HepG2 (cell line): ENCODE results near the gene FAM193A. TPM values are rescaled to one million over a fixed set of nuclear protein-coding genes. Genes with fewer than 3 reads are reported as not detected.

ENCODE experiments used
- ATAC-seq: fragments of 200-7000 bp; cut with Tn5 transposase; 3 replicates; pipeline ENCODE4 v1.9.1; 2020; ENCODE audit warnings: mild to moderate bottlenecking, moderate library complexity
- BruUV-seq: library from RNA; stranded (reverse); fragments of 400-500 nt; replicated peaks from 2 replicates; lab custom pipeline; 2021; lab: Mats Ljungman, UMichigan
- CTCF ChIA-PET: fragments of 300-600 bp; formaldehyde crosslinking; extraction: SDS; loops from one replicate; lab custom pipeline; 2021; ENCODE audit warnings: low total read pairs, inconsistent platforms, low intra/inter-chr PET ratio; lab: Yijun Ruan, JAX
- POLR2A ChIA-PET: fragments of 350-600 bp; sonication (Branson Sonifier 250); formaldehyde crosslinking; loops from one replicate; lab custom pipeline; 2020; ENCODE audit warnings: antibody characterized with exemption, inconsistent platforms; lab: Yijun Ruan, JAX
- DNase-seq: peaks from one replicate; pipeline ENCODE4 v3.0.0-alpha.2; 2015; ENCODE audit warnings: low spot score
- FAIRE-seq: peaks from 3 replicates; lab custom pipeline; 2011; peaks lifted over from hg19 to GRCh38; lab: Jason Lieb, UNC
- H2AFZ ChIP-seq: one replicate; pipeline ENCODE4 v1.6.1; 2011; ENCODE audit warnings: low read length, inconsistent platforms
- H3K27ac ChIP-seq: fragments of 300-600 bp; 3 replicates; pipeline ENCODE4 v1.8.0; 2011; ENCODE audit warnings: mixed run types, mild to moderate bottlenecking, mixed read lengths, low read length, inconsistent platforms; ENCODE audit not compliant: insufficient read depth; ENCODE audit errors: extremely low read length
- H3K27me3 ChIP-seq, 2 experiments: fragments of 200-600 bp in 1 of 2; 2 replicates in 1 of 2; 3 replicates in 1 of 2; pipeline versions ENCODE4 v1.6.0 to v1.8.0; 2011; ENCODE audit warnings: low read length in 2 of 2, mild to moderate bottlenecking in 2 of 2, moderate library complexity in 2 of 2, inconsistent platforms in 1 of 2; ENCODE audit not compliant: insufficient read depth in 2 of 2, control insufficient read depth in 1 of 2
- H3K36me3 ChIP-seq, 2 experiments: fragments of 200-600 bp in 1 of 2; replicated peaks in 1 of 2; 2 replicates in 1 of 2; 3 replicates in 1 of 2; pipeline versions ENCODE4 v1.5.1 to v1.8.0; 2011; ENCODE audit warnings: low read length in 2 of 2, inconsistent platforms in 1 of 2; ENCODE audit not compliant: insufficient read depth in 2 of 2, control insufficient read depth in 1 of 2
- H3K4me1 ChIP-seq: 2 replicates; pipeline ENCODE4 v1.5.1; 2012; ENCODE audit warnings: low read length, inconsistent platforms; ENCODE audit not compliant: insufficient read depth
- H3K4me2 ChIP-seq: 2 replicates; pipeline ENCODE4 v1.6.0; 2011; ENCODE audit warnings: low read depth, low read length, inconsistent platforms
- H3K4me3 ChIP-seq, 3 experiments: fragments of 200-600 bp in 1 of 3; sonication (generic), shearing (Covaris generic) in 1 of 3; replicated peaks in 1 of 3; 2 replicates each; pipeline ENCODE4 v1.5.1; 2011 to 2016; ENCODE audit warnings: low read length in 3 of 3, inconsistent platforms in 2 of 3, low read depth in 2 of 3, mild to moderate bottlenecking in 2 of 3, control low read depth in 1 of 3, mixed read lengths in 1 of 3; ENCODE audit not compliant: insufficient read depth in 1 of 3
- H3K79me2 ChIP-seq: one replicate; pipeline ENCODE4 v1.6.1; 2011; ENCODE audit warnings: low read length, inconsistent platforms; ENCODE audit not compliant: insufficient read depth
- H3K9ac ChIP-seq: 2 replicates; pipeline ENCODE4 v1.6.0; 2011; ENCODE audit warnings: mild to moderate bottlenecking, low read depth, low read length, inconsistent platforms; ENCODE audit not compliant: insufficient read depth
- H3K9me3 ChIP-seq: 2 replicates; pipeline ENCODE4 v1.5.1; 2012; ENCODE audit warnings: mild to moderate bottlenecking, low read length
- H4K20me1 ChIP-seq: 2 replicates; pipeline ENCODE4 v1.6.0; 2011; ENCODE audit warnings: inconsistent platforms, mild to moderate bottlenecking, low read length, moderate library complexity; ENCODE audit not compliant: insufficient read depth
- AGO2 ChIP-seq: fragments of 200-400 bp; formaldehyde crosslinking; optimal IDR thresholded peaks from 2 replicates; pipeline ENCODE3; 2017; ENCODE audit warnings: mild to moderate bottlenecking, low read depth, low read length, moderate library complexity
- ZNF710 ChIP-seq: sonication (generic); formaldehyde crosslinking; IDR thresholded peaks from 2 replicates; pipeline ENCODE4 v1.5.0; 2020; ENCODE audit warnings: mild to moderate bottlenecking, missing genetic modification reagents, borderline replicate concordance
- WGBS: methylation state at CpG from one replicate; pipeline ENCODE4 v1.1.6; 2017; ENCODE audit warnings: low lambda C conversion rate; 5-methylcytosine and 5-hydroxymethylcytosine counted together
- in situ Hi-C: cut with HindIII; loops from 2 replicates; pipeline ENCODE4 v1.10.0; 2017; ENCODE audit warnings: low pct_unique_long_range_greater_than_20kb; ENCODE audit not compliant: extremely low pct_ligation_motif_present
- intact Hi-C: fragments of 100-400 bp; cut with micrococcal nuclease; formaldehyde crosslinking; loops from one replicate; pipeline ENCODE4 v1.10.0; 2022; ENCODE audit not compliant: unreplicated experiment
- polyA plus RNA-seq, 8 experiments: library from polyadenylated mRNA; depleted of rRNA in 3 of 8; stranded (reverse) in 7 of 8; unstranded in 1 of 8; fragments of >200 nt; fragmentation: Illumina TruSeq in 4 of 8; extraction: Trizol in 4 of 8; gene quantifications; 2 replicates each; pipeline versions ENCODE4 v1.2.1 to v1.2.3, GENCODE V29; 2011 to 2016; ENCODE audit warnings: low read depth in 4 of 8, missing spikeins in 1 of 8, mixed read lengths in 1 of 8; ENCODE audit not compliant: insufficient read depth in 1 of 8
- total RNA-seq, 5 experiments: library from RNA; depleted of rRNA; stranded (reverse); fragments of >200 nt; fragmentation: Illumina TruSeq; extraction: Trizol; gene quantifications; 2 replicates each; pipeline ENCODE4 v1.2.3, GENCODE V29; 2016; ENCODE audit warnings: low read depth in 1 of 5

FAM193A gene
- total and polyA plus RNA-seq, 2 of the 13 experiments (the other 11 are each of a cell fraction or from before 2014, with no cell fraction given) = 5.7 to 8.7 TPM

DNA sequence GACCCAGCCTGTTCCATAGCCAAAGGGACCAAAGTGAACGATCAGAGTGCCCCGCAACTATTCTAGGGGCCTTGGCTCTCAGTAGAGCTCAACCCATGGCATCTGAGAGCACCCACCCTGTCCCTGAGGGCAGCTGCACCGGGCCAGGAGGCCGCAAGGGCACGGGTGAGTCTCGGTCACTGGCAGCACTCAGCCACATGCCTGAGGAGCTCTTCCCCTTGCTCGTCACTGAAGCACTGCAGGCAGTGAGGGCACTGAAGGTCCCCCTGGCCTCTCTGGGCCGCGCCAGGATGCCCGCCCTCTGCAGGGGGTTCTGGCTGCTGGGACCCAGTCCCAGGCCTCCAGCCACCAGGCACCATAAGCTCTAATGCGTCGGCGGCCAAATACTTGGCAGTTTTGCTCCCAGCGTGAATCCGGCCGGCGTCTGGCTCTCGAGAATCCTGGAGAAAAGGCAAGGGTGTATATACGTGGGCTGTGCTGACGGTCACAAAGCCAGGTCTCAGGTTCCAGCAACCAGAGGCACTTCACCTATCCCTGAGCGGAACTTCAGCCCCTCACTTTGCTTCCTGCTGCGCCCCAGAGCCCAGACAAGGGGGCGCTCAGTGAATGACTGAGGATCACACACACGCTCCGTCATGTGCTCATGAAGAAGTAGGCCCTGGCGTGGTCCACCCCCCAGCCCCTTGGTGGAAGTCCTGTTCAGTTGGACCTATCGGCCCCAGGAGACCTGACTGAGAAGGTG lies 205.8 kb downstream of the FAM193A start:
- FAIRE-seq = no peak
- intact Hi-C loops (no loop called here), in situ Hi-C loops (no loop called here)

More for the DNA sequence above, 205.8 kb downstream of the FAM193A start:
- ChIA-PET POLR2A (no interaction called here), CTCF (no interaction called here)
- TF ChIP-seq AGO2 (peak; percentile 48), ZNF710 (no peak)
- Histone ChIP-seq H3K27ac (no peak overlapping the region), H4K20me1 (no peaks in the 10 kb centered on the region), H3K4me3 (no peak overlapping the region), H3K79me2 (no peaks in the 10 kb centered on the region), H3K4me2 (no peak overlapping the region), H3K4me1 (no peaks in the 10 kb centered on the region), H3K27me3 (no peaks in the 10 kb centered on the region), H2AFZ (no peak overlapping the region), H3K9me3 (no peaks in the 10 kb centered on the region), H3K36me3 (peaks cover 21 to 47% of the 10 kb centered on the region in 2 experiments), H3K9ac (no peak overlapping the region)
- no TSS peak for BruUV-seq
- ATAC-seq (no peak; the same call in 2 of the 3 replicates), DNase-seq (no peak)
- WGBS = 98% methylated on average over 6 of the region's 27 CpGs
